Measurements from ENCODE around the gene OR4A16.

DNA sequence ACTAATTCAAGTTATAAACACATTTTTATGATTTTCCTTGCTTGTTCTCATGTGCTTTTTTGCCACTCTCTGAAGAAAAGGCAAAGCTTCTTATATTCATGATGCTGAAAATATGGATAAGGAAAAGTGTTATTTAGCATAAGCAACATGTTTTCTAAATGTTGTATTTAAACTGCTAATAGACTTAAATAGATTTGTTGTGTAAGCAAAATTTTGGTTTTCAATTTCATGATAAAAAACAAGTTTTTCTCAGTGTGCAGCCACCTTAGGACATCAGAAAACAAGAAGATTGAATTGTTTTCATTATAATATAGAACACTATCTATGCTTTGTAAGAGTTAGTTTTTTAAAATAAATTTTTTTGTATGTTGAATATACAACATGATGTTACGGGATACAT is 2.3 kb downstream of the OR4A16 start:
- TF ChIP-seq BHLHE40 (IDR thresholded peaks at IDR 0.05; ENCODE audit: borderline replicate concordance): no peak
- no peak for TF ChIP-seq SP1 (IDR thresholded peaks at IDR 0.05)
- no peak for TF ChIP-seq ELF4 (IDR thresholded peaks at IDR 0.05)
- no peak for TF ChIP-seq FOXA1 (IDR thresholded peaks at IDR 0.05)

All from HEK293T (cell line).